BJ (cell line): ENCODE results near the gene TMEM132E. TPM values are rescaled to one million over a fixed set of nuclear protein-coding genes. Genes with fewer than 3 reads are reported as not detected.

Experiments used
- CTCF ChIA-PET: fragments of 350-600 bp; formaldehyde crosslinking; extraction: SDS; loops from one replicate; lab custom pipeline; 2021; ENCODE audit warnings: antibody characterized with exemption, inconsistent platforms; lab: Yijun Ruan, JAX
- POLR2A ChIA-PET: fragments of 300-600 bp; sonication (Branson Sonifier 250); formaldehyde crosslinking; extraction: SDS; loops from one replicate; lab custom pipeline; 2021; ENCODE audit warnings: antibody characterized with exemption; lab: Charles Lee
- DNase-seq: peaks from one replicate; pipeline ENCODE4 v3.0.0-alpha.2; 2011; ENCODE audit warnings: low read depth
- H3K27me3 ChIP-seq: 2 replicates; pipeline ENCODE4 v1.6.0; 2011; ENCODE audit warnings: low read length; ENCODE audit not compliant: control insufficient read depth, insufficient read depth
- H3K36me3 ChIP-seq: 2 replicates; pipeline ENCODE4 v1.5.1; 2011; ENCODE audit warnings: low read length; ENCODE audit not compliant: control insufficient read depth, insufficient read depth
- H3K4me3 ChIP-seq: 2 replicates; pipeline ENCODE4 v1.5.1; 2011; ENCODE audit warnings: low read depth, mild to moderate bottlenecking, control low read depth, low read length
- CTCF ChIP-seq: IDR thresholded peaks from 2 replicates; pipeline ENCODE4 v1.5.1; 2011; ENCODE audit warnings: low read depth, mild to moderate bottlenecking, control low read depth, inconsistent platforms, low read length, moderate library complexity; ENCODE audit not compliant: insufficient read depth
- polyA plus RNA-seq: library from polyadenylated mRNA; depleted of rRNA; stranded (reverse); fragments of >200 nt; gene quantifications from 2 replicates; pipeline ENCODE4 v1.2.3, GENCODE V29; 2011

TMEM132E gene
- polyA plus RNA-seq, 1 experiment: not detected

- DNase-seq: no peak
- no peak for TF ChIP-seq CTCF
- ChIA-PET CTCF (interaction anchor here (0.7 to 1.5 kb wide), 2 partner anchors 13 to 326 kb away, joined by 3 read pairs; no protein-coding TSS in a partner anchor), POLR2A (no interaction called here)
- H3K36me3 ChIP-seq: no peaks in the 10 kb centered on the region
- H3K27me3 ChIP-seq: peaks cover 35% of the 10 kb centered on the region
- H3K4me3 ChIP-seq: no peak overlapping the region
Measured at GRCh38 chr17:34575182-34575581, 4.2 kb upstream of the TMEM132E start.

- Histone ChIP-seq H3K27me3 (peaks cover 59% of the 10 kb centered on the region), H3K4me3 (no peak overlapping the region), H3K36me3 (no peaks in the 10 kb centered on the region)
- no peak for TF ChIP-seq CTCF
- POLR2A ChIA-PET: no interaction called here
- DNase-seq: no peak
- CTCF ChIA-PET: no interaction called here
Measured at GRCh38 chr17:34578016-34578415, 1.4 kb upstream of the TMEM132E start.

GRCh38 chr17:34578656-34579016 lies 746 bp upstream of the TMEM132E start:
- no peak overlapping the region; the same call in 1 of the 2 replicates for H3K4me3 ChIP-seq
- CTCF ChIA-PET: no interaction called here
- H3K27me3 ChIP-seq: peaks cover 61% of the 10 kb centered on the region
- DNase-seq: no peak
- no peak for TF ChIP-seq CTCF
- no peaks in the 10 kb centered on the region for H3K36me3 ChIP-seq
- POLR2A ChIA-PET: no interaction called here

- H3K4me3 ChIP-seq: no peak overlapping the region
- no peak for DNase-seq
- H3K36me3 ChIP-seq: no peaks in the 10 kb centered on the region
- ChIA-PET POLR2A (no interaction called here), CTCF (no interaction called here)
- peaks cover 69% of the 10 kb centered on the region for H3K27me3 ChIP-seq
- no peak for TF ChIP-seq CTCF
Measured at GRCh38 chr17:34579979-34580684, 750 bp downstream of the TMEM132E start.

GRCh38 chr17:34580685-34581445 lies 1.5 kb downstream of the TMEM132E start:
- Histone ChIP-seq H3K36me3 (no peaks in the 10 kb centered on the region), H3K27me3 (peaks cover 72% of the 10 kb centered on the region), H3K4me3 (no peak overlapping the region)
- DNase-seq: no peak
- TF ChIP-seq CTCF: no peak
- ChIA-PET CTCF (no interaction called here), POLR2A (no interaction called here)
